IPS-NIHi7 (cell line): ENCODE measurements around the gene TRAIP.
"Not testable (repeated sequence)": the region's sequence is repeated elsewhere in the genome, so short reads cannot be mapped to it uniquely, and the experiment has no call there.

ENCODE experiments used
- DNase-seq: peaks from one replicate; pipeline ENCODE4 v3.0.0; 2012; ENCODE audit warnings: mixed read lengths; ENCODE audit errors: extremely low spot score

Gene TRAIP

DNA sequence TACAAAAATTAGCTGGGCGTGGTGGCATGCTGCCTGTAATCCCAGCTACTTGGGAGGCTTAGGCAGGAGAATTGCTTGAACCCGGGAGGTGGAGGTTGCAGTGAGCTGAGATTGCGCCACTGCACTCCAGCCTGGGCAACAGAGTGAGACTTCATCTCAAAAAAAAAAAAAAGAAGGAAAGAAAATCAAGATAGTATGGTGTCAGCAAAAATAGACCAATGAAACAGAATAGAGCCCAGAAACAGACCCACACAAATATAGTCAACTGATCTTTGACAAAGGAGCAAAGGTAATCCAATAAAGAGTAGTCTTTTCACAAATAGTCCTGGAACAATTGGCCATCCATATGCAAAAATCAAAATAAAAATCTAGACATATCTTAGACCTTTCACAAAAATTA, 33.2 kb downstream of the TRAIP start:
- not testable (repeated sequence) for DNase-seq

DNA sequence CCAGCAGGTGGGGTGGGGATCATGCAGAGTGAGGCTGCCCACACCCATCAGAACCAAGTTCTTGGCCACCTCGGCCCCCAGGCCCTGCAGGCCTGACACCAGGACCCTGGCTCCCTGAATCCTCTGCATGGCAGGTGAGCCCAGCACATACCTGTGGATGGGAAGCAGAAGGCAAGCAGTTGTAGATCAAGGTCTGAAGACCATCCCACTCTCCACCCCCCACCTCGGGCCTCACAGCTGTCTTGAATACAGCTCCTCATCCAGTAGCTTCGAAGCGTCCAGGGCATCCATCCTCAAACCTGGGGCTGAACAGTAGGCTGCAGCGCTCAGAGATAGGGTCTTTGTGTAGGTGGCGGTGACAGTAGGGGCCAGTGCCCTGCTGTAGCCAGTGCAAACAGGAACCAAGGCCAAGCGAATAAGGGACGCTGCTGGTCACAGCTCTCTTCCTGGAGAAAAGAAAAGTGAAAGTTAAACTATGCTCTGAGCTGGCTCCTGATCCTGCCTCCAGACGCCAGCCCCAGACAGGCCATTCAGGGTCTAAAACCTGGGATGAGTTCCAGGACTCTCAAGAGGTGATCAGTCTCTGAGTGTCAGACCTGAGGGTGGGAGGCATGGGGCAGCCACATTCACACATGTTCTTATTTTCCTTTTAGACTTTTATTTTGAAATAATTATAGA, 42.7 kb downstream of the TRAIP start, which contains the start of gene UBA7:
Gene UBA7 (minus strand): TSS at position 457 of the 678 bp plus-strand sequence. CDS start 166 bp downstream, at position 291.
- DNase-seq, result no peak

GRCh38 chr3:49812916-49813496, 43.4 kb downstream of the TRAIP start:
- no peak for DNase-seq

GRCh38 chr3:49807431-49808114, 48.8 kb downstream of the TRAIP start:
- no peak for DNase-seq

DNA sequence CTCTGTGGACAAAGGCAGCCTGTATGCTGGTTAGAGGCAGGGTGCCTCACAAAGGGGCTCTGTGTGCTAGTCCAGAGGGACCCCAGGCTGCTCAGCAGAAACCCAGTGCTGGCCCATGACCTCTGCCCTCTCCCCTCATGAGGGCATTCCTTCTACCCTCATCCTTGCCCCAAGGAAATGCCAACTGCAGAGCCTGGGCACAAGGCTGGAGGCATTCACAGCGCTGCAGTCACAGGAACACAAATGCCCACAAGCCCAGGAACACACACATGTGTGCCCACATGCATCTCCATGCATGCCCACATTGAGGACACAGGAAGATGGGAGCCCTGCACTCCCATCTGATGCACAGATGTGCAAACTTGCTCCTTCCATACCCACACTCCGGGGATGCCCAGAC, 49.5 kb downstream of the TRAIP start:
- DNase-seq, result no peak

- DNase-seq, result peak; percentile 59
Observed at GRCh38 chr3:49805897-49806701, 50.3 kb downstream of the TRAIP start.

DNA sequence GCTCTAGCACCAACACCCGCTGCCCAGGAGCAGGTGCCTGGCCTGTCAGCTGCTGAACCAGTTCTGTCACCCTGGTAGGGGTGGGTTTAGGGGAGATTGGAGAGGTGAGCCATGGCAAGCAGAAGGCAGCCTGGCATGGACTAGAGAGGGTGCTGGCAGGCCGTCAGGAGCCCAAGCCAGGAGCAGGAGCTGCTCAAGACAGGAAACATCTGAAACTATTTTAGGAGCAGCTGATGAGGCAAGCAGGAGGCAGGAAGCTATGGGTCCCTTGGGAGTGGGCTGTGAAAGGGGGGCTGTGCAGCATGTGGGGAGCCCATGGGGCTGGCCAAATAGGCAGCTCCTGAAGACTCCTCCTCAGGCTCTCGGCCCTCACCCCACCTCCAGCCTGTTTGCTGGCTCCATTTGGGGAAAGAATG, 51.0 kb downstream of the TRAIP start:
- DNase-seq, result no peak

DNA sequence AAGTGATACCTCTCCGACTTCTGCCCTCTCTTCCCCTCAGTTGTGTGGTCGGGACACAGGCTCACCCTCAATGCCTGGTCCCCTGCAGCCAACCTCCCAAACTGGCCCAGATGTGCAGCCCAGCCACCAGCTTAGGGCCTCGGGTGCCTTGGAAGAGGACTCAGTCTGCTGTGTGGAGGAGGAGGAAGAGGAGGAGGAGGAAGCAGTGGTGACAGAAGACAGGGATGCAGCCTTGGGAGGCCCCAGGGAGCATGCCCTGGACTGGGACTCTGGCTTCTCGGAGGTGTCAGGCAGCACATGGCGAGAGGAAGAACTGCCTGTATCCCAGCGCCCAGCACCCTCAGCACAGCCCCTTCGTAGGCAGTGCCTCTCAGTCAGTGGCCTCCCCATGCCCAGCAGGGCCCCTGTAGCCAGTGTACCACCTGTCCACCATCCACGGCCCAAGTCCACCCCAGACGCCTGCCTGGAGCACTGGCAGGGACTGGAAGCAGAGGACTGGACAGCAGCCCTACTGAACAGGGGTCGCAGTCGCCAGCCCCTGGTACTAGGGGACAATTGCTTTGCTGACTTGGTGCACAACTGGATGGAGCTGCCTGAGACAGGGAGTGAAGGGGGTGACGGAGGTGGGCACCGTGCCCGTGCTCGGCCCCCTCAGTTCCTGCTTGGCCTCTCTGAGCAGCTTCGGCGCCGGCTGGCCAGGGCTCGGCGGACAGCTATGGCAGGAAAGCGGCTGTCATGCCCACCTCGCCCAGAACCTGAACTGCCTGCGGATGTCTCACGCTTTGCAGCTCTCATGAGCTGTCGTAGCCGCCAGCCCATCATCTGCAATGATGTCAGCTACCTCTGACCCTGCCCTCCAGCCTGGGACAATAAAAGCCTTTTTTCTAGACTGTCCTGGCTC, 52.0 kb downstream of the TRAIP start:
- DNase-seq, result no peak

- DNase-seq, result no peak
Observed at GRCh38 chr3:49803465-49804140, 52.8 kb downstream of the TRAIP start.

DNA sequence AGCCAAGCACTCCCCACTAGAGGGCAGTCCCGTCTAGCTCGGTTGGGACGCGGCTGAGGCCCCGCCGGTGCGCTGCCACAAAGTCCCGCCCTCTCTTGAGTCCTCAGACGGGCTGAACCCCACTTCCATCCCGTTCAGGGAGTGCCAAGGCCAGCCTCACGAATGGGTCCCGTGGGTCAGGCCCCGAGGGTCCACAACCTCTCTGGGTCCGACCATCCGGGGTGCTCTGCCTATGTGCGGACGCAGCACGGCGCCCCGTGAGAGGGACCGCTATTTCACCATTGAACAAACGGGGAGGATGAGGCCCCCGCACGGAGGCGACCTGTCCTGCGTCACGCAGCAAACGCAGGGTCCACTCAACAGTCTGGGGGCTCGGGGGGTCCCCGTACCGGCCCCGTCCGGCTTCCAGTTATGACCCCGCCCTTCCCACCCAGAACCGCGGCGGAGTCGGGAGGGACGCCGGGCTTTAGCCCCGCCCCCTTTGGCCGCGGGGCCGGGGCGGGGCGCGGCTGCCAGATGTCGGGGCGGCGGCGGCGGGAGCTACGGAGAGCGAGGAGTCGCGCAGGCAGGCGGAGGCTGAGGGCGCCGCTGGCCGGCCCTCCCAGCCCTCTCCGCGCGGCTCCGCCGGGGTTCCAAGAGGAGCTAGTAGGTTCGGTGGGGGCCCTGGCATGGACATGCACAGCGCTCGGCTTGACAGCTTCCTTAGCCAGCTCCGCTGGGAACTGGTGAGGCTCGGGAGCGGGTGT, 53.5 kb downstream of the TRAIP start, which contains the start of gene INKA1:
Gene INKA1 (plus strand): TSS at position 543 of the 746 bp plus-strand sequence. CDS start 132 bp downstream, at position 675.
- DNase-seq, result peak; percentile 93

DNA sequence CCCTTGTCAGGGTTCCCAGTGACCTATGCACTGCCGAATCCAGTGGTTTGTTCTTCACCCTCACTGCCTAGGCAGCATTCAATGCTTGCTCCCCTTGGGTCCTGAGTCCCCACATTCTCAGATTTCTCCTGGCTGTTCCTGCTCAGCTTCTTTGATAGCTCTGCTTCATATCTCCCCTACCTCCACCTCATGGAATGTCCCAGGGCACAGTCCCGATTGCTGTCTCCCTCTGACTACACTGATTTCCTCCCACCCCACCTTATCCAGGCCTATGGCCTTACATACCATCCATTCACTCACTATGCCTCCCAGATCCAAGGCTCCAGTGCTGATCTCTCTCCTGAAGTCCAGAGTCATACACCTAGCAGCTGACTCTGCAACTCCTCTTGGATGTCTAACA, 55.2 kb downstream of the TRAIP start:
- no peak for DNase-seq

- no peak for DNase-seq
Observed at GRCh38 chr3:49799761-49800160, 56.6 kb downstream of the TRAIP start, which contains the start of gene CDHR4. Gene CDHR4 (minus strand): TSS chr3:49799873. CDS start chr3:49799812, 61 bp downstream.

DNA sequence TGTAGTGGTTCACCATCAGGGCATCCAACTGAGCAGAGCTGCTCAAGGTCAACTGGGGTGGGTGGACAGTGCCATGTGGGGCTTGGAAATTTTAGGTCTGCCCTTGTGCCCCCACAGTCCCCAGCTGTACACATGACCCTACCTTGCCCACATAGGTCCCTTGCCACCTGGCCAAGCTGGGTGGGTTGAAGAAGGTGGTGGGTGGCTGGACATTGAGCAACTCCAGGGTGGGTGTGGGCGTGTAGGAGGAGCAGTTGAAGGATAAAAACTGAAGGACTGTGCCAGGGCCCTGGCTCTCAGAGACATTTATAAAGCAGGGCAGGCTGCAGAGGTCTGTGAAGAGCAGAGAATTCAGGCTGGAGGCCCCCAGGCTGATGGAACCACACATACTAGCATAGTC, 57.3 kb downstream of the TRAIP start:
- no peak for DNase-seq

DNA sequence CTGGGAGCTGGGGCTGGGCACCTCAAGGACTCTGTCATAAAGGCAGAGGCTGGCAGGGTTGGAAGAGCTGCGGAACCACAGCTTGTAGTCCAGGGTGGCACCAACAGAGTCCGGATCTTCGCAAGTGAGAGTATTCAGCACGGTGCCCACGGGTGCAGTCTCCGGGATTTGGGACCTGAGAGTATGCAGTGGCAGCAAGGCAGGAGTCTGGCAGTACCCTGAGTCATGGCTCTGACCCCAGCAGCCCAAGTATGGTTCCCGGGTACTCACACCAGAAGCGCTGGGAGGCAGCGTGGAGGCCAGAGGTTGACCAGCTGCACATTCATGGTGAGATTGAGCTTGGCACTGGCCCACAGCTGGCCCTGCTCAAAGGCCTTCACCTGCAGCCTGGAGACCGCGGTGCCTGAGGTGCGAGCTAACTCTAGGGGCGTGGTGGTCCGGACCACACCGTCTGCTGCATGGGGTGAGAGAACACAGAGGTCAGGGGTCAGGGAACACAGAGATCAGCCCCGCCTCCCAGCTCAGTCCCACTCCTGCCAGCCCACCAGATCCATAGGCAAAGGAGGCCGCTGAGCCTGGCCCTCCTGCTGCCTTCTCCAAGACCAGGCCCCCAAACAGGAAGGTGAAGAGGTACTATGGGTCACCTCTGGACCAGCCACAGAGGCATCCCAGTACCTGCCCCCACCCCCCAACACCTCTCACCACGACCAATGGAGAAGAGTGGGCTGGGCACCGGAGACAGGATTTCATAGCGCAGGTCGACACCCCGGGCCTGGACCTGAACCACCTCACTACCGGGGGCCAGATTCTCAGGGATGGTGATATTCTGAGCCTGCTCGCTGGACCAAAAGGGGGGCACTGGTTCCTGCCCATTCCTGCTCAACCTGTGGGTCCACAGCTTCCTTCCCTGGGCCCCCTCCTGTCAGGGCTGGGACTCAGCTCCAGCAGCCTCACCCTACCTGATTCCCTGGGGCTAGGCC, 61.1 kb downstream of the TRAIP start:
- DNase-seq, result no peak

- no peak for DNase-seq
Observed at GRCh38 chr3:49794431-49794830, 61.9 kb downstream of the TRAIP start.

DNA sequence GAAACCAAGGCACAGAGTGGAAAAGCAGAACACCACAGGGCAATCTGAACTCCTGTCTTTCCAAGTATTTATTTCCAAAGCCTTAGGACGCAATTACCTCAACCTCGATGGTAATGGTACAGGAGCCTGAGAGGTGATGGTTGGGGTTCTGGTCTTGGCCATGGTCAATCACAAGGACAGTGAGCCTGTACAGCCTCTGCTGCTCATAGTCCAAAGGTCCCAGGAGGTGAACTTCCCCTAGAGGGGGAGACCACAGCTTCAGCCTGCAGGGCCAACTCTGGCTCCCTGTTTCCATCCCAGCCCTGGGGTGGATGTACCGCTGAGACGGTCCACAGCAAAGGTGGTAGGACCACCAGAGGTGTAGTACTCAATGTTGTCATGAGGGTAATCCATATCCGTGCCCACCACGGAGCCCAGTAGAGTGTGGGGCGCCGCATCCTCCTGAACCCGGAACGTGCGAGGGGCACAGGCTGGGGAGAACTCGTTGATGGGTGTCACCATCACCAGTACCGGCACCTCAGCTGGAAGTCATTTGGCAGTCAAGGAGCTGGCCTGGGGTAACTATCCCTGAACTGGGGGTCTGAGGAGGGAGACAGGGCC, 62.8 kb downstream of the TRAIP start:
- no peak for DNase-seq

DNA sequence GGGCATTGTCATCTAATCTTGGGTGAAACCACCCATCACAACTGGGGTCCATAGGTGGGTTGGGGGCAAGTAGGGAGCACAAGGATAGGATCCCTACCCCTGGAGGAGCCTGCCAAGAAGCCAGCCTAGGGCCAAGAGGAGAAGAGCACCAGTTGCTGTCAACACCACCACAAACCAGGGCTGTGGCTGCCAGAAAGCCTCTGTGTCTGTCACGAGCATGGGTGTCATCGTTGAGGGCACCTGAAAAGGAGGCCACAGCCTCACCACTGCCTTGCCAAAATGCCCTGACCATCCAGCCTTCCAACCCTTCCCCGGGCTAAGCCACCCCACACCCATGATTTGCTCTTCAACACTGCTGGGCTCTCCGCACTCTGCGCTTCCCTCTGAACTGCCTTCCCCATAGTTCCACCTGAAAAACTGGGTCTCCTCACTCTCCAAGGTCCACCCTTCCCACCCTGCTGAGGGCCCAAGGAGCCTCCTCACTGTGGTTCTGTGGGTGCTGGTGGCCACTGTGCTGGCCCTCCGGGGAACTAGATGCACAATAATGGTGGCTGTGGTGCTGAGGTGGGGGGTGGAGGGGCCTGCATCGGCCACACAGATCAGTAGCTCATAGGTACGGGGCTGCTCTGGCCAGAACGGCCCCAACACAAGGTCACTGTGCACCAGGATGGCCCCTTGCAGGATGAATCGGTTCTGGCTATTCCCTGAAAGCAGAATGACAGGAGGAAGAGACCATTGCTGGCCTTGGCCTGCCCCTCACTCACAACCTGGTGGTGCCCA, 63.8 kb downstream of the TRAIP start:
- no peak for DNase-seq
